ENCODE results near the gene DNAH3. TPM values are rescaled to one million over a fixed set of nuclear protein-coding genes. Genes with fewer than 3 reads are reported as not detected.
"Not testable (repeated sequence)": the region's sequence is repeated elsewhere in the genome, so short reads cannot be mapped to it uniquely, and the experiment has no call there.

Gene DNAH3
- total and polyA plus RNA-seq, 9 donors = 0.11 to 0.52 (median 0.22) TPM; not detected in 1

DNA sequence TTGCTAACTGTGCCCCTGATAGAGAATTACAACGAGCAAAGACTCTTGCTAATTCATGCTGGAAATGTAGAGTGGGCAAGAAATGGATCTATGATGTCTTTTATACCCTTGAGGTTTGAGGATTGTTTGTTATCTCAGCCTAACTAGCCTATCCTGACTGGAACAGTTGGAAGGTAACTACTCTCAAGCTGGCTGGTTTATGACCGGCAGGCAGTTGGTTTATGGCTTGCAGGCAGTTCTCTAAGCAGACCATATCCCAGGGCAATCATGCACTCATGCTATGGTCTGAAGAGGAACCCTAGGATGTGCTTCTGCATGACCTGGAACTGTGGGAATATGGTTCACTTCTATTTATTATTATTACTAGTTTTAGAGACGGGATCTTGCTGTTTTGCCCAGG, 201.0 kb downstream of the DNAH3 start:
- Histone ChIP-seq H3K9me3 (replicated peaks; ENCODE audit: control insufficient read depth, low read depth, low read length) (no peaks in the 10 kb centered on the region), H3K36me3 (ENCODE audit: control insufficient read depth, insufficient read depth, low read length) (no peaks in the 10 kb centered on the region), H3K27me3 (ENCODE audit: control insufficient read depth, insufficient read depth, low read length) (no peaks in the 10 kb centered on the region), H3K27ac (ENCODE audit: low read length) (no peak overlapping the region), H3K4me3 (ENCODE audit: low read length) (no peak overlapping the region), H3K4me1 (ENCODE audit: control insufficient read depth, insufficient read depth, low read length) (no peaks in the 10 kb centered on the region)
- WGBS (ENCODE audit: insufficient coverage) = 88% methylated on average over 1 of the region's 3 CpGs
- no peak for DNase-seq

DNA sequence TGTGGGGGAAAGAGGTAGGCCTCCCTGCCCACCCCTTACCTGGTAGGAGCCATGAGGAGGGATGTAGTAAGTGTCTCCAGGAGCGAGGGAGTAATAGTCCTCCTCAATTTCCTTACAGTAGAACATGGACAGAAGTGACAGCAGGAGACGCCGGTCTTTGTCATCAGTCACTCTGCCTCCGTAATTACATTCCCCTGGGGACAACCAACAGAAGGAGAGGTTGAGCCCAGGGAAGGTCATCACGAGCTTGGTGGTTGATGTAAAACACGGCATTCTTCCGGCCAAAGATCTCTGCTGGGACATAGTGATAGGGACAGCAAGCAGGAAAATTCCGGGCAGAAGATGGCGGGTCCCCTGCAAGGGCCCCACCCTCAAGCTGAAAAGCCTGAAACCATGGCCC, 202.2 kb downstream of the DNAH3 start:
- DNase-seq = no peak
- Histone ChIP-seq H3K36me3 (ENCODE audit: control insufficient read depth, insufficient read depth, low read length) (no peaks in the 10 kb centered on the region), H3K27ac (ENCODE audit: low read length) (no peak overlapping the region), H3K4me3 (ENCODE audit: low read length) (no peak overlapping the region), H3K4me1 (ENCODE audit: control insufficient read depth, insufficient read depth, low read length) (no peaks in the 10 kb centered on the region), H3K9me3 (replicated peaks; ENCODE audit: control insufficient read depth, low read depth, low read length) (no peaks in the 10 kb centered on the region), H3K27me3 (ENCODE audit: control insufficient read depth, insufficient read depth, low read length) (no peaks in the 10 kb centered on the region)
- WGBS (ENCODE audit: insufficient coverage) = 82% methylated on average over 3 of the region's 9 CpGs

- no peaks in the 10 kb centered on the region for H3K4me1 ChIP-seq (ENCODE audit: control insufficient read depth, insufficient read depth, low read length)
- no peaks in the 10 kb centered on the region for H3K9me3 ChIP-seq (replicated peaks; ENCODE audit: control insufficient read depth, low read depth, low read length)
- WGBS (ENCODE audit: insufficient coverage) = 83% methylated on average over 7 of the region's 8 CpGs
- no peak overlapping the region for H3K4me3 ChIP-seq (ENCODE audit: low read length)
- H3K27ac ChIP-seq (ENCODE audit: low read length) = no peak overlapping the region
- no peaks in the 10 kb centered on the region for H3K36me3 ChIP-seq (ENCODE audit: control insufficient read depth, insufficient read depth, low read length)
- H3K27me3 ChIP-seq (ENCODE audit: control insufficient read depth, insufficient read depth, low read length) = no peaks in the 10 kb centered on the region
- no peak for DNase-seq
Observed at GRCh38 chr16:20946015-20946629, 204.5 kb downstream of the DNAH3 start.

DNA sequence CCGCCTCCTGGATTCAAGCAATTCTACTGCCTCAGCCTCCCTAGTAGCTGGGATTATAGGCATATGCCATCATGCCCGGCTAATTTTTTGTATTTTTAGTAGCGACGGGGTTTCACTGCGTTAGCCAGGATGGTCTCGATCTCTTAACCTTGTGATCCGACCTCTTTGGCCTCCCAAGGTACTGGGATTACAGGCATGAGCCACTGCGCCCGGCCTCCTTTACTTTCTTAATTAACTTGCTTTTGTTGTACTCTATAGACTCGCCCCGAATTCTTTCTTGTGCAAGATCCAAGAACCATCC, 205.1 kb downstream of the DNAH3 start:
- H3K4me1 ChIP-seq (ENCODE audit: control insufficient read depth, insufficient read depth, low read length); H3K27me3 ChIP-seq (ENCODE audit: control insufficient read depth, insufficient read depth, low read length); DNase-seq; H3K27ac ChIP-seq (ENCODE audit: low read length); H3K4me3 ChIP-seq (ENCODE audit: low read length); H3K36me3 ChIP-seq (ENCODE audit: control insufficient read depth, insufficient read depth, low read length); H3K9me3 ChIP-seq (replicated peaks; ENCODE audit: control insufficient read depth, low read depth, low read length): not testable (repeated sequence)
- 93% methylated on average over 6 of the region's 11 CpGs for WGBS (ENCODE audit: insufficient coverage)

- 40% methylated on average over 1 of the region's 5 CpGs for WGBS (ENCODE audit: insufficient coverage)
- H3K27ac ChIP-seq (ENCODE audit: low read length) = no peak overlapping the region
- H3K9me3 ChIP-seq (replicated peaks; ENCODE audit: control insufficient read depth, low read depth, low read length) = no peaks in the 10 kb centered on the region
- H3K27me3 ChIP-seq (ENCODE audit: control insufficient read depth, insufficient read depth, low read length) = no peaks in the 10 kb centered on the region
- H3K4me3 ChIP-seq (ENCODE audit: low read length) = no peak overlapping the region
- DNase-seq = peak; percentile 12
- H3K4me1 ChIP-seq (ENCODE audit: control insufficient read depth, insufficient read depth, low read length) = no peaks in the 10 kb centered on the region
- no peaks in the 10 kb centered on the region for H3K36me3 ChIP-seq (ENCODE audit: control insufficient read depth, insufficient read depth, low read length)
Observed at GRCh38 chr16:20944861-20945574, 205.6 kb downstream of the DNAH3 start.

GRCh38 chr16:20942256-20942655, 208.4 kb downstream of the DNAH3 start:
- Histone ChIP-seq H3K27ac (ENCODE audit: low read length) (no peak overlapping the region), H3K9me3 (replicated peaks; ENCODE audit: control insufficient read depth, low read depth, low read length) (no peaks in the 10 kb centered on the region), H3K4me1 (ENCODE audit: control insufficient read depth, insufficient read depth, low read length) (no peaks in the 10 kb centered on the region), H3K36me3 (ENCODE audit: control insufficient read depth, insufficient read depth, low read length) (no peaks in the 10 kb centered on the region), H3K27me3 (ENCODE audit: control insufficient read depth, insufficient read depth, low read length) (no peaks in the 10 kb centered on the region), H3K4me3 (ENCODE audit: low read length) (no peak overlapping the region)
- WGBS (ENCODE audit: insufficient coverage) = 83% methylated on average over 2 of the region's 4 CpGs
- no peak for DNase-seq

DNA sequence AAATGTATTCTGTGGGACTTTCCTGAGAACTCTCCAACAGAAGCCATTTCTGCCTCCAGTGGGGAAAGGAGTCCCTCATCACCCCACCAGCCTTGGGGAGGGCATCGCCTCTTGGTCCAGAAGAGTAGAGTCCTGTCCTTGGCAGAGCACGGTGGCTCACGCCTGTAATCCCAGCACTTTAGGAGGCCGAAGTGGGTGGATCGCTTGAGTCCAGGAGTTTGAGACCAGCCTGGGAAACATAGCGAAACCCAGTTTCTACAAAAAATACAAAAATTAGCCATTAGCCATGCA, 209.1 kb downstream of the DNAH3 start:
- DNase-seq = no peak
- Histone ChIP-seq H3K4me3 (ENCODE audit: low read length) (no peak overlapping the region), H3K27ac (ENCODE audit: low read length) (no peak overlapping the region), H3K36me3 (ENCODE audit: control insufficient read depth, insufficient read depth, low read length) (no peaks in the 10 kb centered on the region), H3K27me3 (ENCODE audit: control insufficient read depth, insufficient read depth, low read length) (no peaks in the 10 kb centered on the region), H3K9me3 (replicated peaks; ENCODE audit: control insufficient read depth, low read depth, low read length) (no peaks in the 10 kb centered on the region), H3K4me1 (ENCODE audit: control insufficient read depth, insufficient read depth, low read length) (no peaks in the 10 kb centered on the region)
- 94% methylated on average over 5 of the region's 6 CpGs for WGBS (ENCODE audit: insufficient coverage)

- Histone ChIP-seq H3K9me3 (replicated peaks; ENCODE audit: control insufficient read depth, low read depth, low read length) (no peaks in the 10 kb centered on the region), H3K27ac (ENCODE audit: low read length) (no peak overlapping the region), H3K4me1 (ENCODE audit: control insufficient read depth, insufficient read depth, low read length) (no peaks in the 10 kb centered on the region), H3K36me3 (ENCODE audit: control insufficient read depth, insufficient read depth, low read length) (no peaks in the 10 kb centered on the region), H3K4me3 (ENCODE audit: low read length) (no peak overlapping the region), H3K27me3 (ENCODE audit: control insufficient read depth, insufficient read depth, low read length) (no peaks in the 10 kb centered on the region)
- DNase-seq = no peak
- 75% methylated on average over 3 of the region's 6 CpGs for WGBS (ENCODE audit: insufficient coverage)
Observed at GRCh38 chr16:20940871-20941635, 209.6 kb downstream of the DNAH3 start.

DNA sequence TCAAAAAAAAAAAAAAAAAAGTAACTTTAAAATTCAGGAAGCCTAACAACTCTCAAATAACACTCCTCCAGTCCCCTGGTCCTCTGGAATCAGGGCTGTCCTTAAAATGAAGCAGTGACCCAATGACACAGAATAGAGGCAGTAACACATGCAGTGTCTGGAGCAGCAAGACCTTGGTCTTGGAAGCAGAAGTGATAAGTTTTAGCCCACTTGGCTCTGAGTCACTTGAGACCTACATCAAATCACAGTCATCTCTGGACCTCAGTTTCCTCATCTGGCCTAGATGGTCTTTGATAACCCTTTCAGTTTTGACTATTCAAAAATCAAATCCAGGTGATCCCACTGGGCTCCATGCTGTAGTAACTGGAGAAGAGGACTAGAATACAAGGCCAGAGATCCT, 211.0 kb downstream of the DNAH3 start:
- no peak for DNase-seq
- no peaks in the 10 kb centered on the region for H3K36me3 ChIP-seq (ENCODE audit: control insufficient read depth, insufficient read depth, low read length)
- no peaks in the 10 kb centered on the region for H3K27me3 ChIP-seq (ENCODE audit: control insufficient read depth, insufficient read depth, low read length)
- no peak overlapping the region for H3K27ac ChIP-seq (ENCODE audit: low read length)
- no peak overlapping the region for H3K4me3 ChIP-seq (ENCODE audit: low read length)
- no peaks in the 10 kb centered on the region for H3K9me3 ChIP-seq (replicated peaks; ENCODE audit: control insufficient read depth, low read depth, low read length)
- H3K4me1 ChIP-seq (ENCODE audit: control insufficient read depth, insufficient read depth, low read length) = no peaks in the 10 kb centered on the region

DNA sequence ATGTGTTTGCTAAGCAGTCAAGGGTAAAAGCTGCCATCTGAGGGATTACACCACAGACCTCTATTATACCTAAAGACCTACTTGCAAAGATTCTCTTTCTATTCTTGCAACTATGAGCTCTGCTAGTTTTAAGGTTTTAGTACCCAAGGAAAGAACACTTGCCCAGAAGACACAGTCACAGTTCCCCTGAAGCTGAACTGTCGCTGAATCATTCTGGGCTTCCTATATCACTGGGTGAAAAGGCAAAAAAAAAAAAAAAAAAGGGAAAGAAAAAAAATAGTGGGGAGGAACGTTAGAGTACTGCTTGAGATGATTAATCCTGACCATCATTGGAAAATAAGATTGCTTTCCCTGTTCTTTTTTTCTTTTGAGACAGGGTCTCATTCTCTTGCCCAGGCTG, 212.2 kb downstream of the DNAH3 start:
- Histone ChIP-seq H3K4me1 (ENCODE audit: control insufficient read depth, insufficient read depth, low read length) (no peaks in the 10 kb centered on the region), H3K9me3 (replicated peaks; ENCODE audit: control insufficient read depth, low read depth, low read length) (no peaks in the 10 kb centered on the region), H3K27me3 (ENCODE audit: control insufficient read depth, insufficient read depth, low read length) (no peaks in the 10 kb centered on the region), H3K36me3 (ENCODE audit: control insufficient read depth, insufficient read depth, low read length) (no peaks in the 10 kb centered on the region), H3K27ac (ENCODE audit: low read length) (no peak overlapping the region), H3K4me3 (ENCODE audit: low read length) (no peak overlapping the region)
- no CpG with 5 or more reads among the region's 2 CpGs for WGBS (ENCODE audit: insufficient coverage)
- DNase-seq = no peak
